ENCODE measurements around the gene CACNA2D3. TPM values are rescaled to one million over a fixed set of nuclear protein-coding genes. Genes with fewer than 3 reads are reported as not detected.
"Not testable (repeated sequence)": the region's sequence is repeated elsewhere in the genome, so short reads cannot be mapped to it uniquely, and the experiment has no call there.

Gene CACNA2D3
- polyA plus RNA-seq, 1 donor: 1.9 TPM

DNA sequence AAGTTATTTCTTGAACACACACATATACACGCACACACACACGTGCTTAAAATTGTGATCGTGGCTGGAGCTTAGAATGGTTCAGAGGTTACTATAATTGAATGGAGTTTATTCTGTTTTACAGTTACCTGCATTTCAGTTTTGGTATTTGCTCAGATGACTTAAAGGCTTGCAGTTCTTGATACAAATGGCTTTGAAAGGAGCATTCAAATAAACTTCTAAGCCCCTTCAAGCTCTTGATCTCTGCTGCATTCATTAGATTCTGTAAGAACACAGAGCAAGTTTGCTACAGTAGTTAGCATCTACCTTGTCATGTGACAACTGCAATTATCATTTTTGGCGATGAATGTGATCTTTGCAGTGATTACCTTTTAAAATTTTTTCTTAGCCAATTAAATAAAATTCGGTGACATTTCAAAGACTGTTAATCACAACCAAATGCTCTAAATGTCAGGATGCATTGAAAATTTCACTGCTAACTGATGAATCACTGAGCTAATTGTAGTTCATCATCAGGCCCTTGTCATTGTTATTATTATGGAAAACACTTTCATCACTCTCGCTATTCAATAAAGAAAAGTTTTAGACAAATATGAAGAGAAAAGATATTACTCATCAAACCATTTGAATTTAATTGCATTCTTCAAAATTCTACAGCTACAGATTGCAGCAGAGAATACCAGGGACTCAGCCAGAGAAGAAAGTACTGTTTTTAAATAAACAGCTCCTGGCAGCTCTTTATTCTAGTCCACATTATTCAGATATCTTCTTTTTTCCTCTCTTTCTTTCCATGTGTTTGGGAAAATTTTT lies 509.4 kb downstream of the CACNA2D3 start:
- DNase-seq (ENCODE audit: low read depth): no peak

DNA sequence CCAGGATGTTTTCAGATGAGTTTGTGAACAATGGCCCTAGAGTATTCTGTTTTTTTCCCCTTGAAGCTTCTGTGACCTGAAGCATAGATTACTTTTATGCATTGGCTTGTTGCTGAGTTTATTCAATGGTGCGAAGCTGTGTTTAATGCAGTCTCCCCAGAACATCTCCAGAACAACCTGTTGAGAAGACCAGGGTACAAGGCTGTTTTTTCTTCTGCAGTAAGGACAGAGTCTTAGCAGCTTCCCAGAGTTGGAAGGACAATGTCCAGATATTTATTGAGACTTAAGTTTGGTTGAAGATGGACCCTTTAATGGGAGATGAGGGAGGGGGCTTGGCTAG lies 509.9 kb downstream of the CACNA2D3 start:
- no peak for DNase-seq (ENCODE audit: low read depth)

DNA sequence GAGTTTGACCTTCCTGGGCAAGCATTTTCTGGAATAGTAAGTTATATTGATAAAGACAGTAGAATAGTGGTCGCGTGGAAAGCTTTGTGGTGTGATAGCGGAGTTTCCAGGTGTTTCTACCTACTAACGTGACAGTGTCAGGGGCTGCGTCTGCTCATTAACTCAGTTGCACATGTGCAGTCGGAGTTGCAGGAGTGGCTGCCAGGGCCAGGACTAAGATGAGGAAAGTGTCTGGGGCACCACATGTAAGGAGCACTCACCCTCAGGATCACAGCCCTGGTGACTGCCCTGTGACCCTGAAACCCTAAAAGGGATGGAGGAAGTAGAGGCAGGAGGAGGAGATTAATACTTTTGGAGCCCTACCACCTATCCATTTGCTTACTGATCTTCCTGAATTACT lies 510.5 kb downstream of the CACNA2D3 start:
- no peak for DNase-seq (ENCODE audit: low read depth)

DNA sequence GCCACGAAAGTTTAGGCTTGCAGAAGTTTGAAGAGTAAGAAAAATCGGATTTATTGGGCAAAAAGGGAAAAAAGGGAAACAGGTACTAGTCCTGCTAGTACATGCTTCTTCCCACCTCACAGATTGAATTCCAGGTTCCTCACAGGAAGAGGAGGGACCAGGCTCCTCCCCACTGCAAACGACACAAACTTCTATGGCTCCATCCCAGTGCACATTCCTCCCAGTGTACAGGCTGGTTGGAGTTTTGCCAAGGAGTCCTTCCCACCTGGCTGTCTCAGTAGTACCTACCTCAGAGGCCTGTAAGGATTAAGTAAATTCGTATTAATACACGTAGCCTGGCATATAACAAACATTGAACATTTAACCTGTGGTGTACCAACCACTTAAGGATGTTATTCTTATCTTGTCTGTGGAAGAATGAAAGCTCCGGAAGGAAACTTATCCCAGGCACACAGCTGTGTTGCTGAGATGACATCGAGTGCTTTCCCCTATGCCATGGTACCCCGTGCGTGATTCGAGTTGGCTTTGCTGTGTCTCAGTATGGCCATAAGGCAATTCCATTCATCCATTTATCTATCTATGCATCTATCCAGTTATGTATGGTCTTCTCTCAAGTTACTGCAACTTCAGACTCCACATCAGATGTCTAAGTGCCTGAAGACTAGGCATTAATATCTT lies 511.2 kb downstream of the CACNA2D3 start:
- DNase-seq (ENCODE audit: low read depth): no peak

DNA sequence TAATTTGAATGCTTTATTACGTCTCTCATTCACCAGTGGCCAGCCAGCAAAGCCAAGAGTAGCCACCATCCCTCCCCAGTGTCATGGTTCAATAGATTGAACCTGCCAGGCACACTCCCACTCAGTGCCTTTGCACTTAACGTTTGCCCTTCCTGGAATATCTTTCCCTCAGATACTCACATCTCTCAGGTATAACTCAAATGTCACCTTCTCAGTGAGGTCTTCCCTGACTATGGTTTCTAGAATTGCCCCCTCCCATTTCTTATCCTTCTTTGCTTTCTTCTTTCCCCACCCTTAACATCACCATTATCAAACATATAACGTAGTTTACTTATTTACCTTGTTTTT lies 511.7 kb downstream of the CACNA2D3 start:
- DNase-seq (ENCODE audit: low read depth): no peak

DNA sequence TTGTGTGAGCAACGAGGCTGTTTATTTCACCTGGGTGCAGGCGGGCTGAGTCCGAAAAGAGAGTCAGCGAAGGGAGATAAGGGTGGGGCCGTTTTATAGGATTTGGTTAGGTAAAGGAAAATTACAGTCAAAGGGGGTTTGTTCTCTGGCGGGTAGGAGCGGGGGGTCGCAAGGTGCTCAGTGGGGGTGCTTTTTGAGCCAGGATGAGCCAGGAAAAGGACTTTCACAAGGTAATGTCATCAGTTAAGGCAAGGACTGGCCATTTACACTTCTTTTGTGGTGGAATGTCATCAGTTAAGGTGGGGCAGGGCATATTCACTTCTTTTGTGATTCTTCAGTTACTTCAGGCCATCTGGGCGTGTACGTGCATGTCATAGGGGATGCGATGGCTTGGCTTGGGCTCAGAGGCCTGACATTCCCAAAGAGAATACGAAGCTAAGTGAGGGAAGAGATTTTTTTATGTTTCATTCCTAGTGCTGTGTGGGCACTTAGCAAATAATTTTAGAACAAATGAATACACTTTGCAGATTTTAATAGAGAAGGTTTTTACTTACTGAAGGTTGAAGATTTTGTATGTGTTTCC lies 517.5 kb downstream of the CACNA2D3 start:
- not testable (repeated sequence) for DNase-seq (ENCODE audit: low read depth)

DNA sequence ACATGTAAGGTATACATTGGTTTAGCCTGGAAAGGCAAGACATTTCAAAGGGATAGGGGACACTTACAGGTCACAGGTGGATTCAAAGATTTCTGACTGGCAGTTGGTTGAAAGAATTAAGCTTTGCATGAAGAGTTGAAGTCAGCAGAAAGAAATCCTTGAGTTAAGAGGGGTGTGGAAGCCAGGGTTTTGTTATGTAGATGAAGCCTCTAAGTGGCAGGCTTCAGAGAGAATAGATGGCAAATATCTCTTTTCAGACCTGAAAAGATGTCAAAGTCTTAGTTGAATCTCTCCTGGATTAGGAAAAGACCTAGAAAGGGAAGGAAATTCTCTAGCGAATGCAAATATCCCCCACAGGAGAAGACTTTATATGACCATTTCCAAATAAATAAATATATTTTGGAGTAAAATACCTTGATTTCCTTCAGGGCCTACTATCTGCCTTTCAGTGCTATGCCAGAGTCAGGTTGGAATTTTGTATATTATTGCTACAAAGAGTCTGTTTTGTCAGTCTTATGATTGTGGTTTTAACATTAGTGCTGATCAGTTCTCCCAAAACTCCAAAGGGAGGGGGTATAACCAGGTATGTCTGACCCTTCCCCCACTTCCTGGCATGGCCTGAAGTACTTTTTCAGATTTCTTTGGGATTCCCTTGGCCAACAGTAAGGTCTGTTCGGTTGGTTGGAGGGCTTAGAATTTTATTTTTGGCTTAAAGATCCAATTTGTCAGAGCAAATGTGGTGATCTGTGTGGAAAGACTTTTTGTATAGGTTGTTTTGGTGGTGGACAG lies 519.1 kb downstream of the CACNA2D3 start:
- no peak for DNase-seq (ENCODE audit: low read depth)

DNA sequence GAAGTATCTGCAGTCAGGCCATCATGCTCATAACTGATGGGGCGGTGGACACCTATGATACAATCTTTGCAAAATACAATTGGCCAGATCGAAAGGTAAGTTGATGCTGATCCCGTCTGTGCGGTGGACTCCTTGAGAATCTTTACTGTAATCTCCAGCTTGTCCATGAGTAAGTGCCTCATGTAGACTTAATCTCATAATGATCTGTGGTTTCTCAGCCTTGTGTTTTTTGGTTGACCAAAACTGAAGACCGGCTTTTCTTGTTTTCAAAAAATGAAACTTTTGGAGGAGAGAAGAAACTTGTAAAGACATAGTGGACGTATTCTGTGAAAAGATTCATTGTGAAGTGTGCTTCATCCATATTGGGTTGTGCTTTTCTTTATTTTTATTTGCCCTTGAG lies 519.8 kb downstream of the CACNA2D3 start:
- DNase-seq (ENCODE audit: low read depth): no peak

DNA sequence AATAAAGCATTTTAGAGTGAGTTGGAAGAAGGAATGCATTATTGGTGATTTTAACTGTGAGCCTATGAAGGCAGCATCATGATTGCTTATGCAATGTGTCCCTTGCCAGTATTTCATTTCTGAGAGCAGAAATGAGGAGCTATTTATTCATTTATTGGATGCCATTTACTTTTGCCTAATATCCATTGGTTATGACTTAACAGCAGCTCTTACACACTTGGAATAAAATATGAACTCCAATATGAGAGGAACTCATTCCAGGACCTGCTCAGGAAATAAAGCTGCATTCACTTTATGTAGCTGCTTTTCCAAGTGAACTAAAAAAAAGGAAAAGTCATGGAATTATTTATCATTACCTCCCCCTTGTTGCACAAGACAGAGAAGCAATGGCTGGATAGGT lies 525.4 kb downstream of the CACNA2D3 start:
- peak; percentile 59 for DNase-seq (ENCODE audit: low read depth)

DNA sequence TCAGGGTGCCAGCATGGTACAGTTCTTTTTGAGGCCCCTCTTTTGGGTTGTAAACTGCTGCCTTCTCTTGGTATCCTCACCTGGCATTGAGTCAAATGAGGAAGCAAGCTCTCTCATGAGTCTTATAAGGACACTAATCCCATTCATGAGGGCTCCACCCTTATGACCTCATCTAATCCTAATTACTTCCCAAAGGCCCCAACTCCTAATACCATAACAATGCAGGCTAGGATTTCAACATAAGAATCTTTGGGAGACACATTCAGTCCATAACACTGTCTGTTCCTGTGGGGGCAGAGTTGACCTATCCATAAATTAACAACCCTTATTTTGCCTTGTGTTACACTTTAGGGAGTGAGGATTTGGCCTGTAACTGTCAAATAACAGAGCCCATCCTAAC lies 527.2 kb downstream of the CACNA2D3 start:
- no peak for DNase-seq (ENCODE audit: low read depth)

DNA sequence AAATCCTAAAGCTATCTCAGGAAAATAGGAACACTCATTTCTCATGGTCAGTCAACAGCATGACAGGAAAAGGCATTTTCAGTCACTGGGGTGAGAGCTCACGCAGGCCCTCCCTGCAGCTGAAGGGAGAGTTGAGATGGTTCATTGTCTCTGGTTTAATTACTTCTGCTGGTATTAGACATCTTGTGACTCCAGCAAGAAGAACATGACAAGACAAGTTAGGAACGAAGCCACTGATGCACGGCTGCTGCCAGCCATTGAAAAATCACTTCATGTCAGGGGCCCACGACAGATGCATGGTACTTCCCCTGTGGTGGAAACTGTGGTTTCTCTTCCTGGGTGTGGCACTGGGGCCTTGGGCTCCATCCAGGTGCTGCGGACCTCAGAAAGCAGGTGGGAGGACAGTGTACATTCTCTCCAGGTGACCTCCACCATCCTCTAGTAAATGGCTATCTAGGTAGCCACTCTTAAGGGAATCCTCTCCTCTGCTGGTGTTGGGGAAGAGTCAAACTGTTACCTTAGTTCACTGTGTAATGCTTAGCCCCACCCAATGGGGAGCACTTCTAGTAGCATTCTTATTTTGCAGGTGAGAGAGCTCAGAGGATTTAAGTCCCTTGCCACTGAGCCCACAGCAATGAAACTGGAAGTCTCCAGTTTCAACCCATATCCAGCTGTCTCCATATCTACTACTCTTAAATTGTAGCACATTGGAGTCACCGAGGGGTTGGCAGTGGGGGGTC lies 531.3 kb downstream of the CACNA2D3 start:
- no peak for DNase-seq (ENCODE audit: low read depth)

DNA sequence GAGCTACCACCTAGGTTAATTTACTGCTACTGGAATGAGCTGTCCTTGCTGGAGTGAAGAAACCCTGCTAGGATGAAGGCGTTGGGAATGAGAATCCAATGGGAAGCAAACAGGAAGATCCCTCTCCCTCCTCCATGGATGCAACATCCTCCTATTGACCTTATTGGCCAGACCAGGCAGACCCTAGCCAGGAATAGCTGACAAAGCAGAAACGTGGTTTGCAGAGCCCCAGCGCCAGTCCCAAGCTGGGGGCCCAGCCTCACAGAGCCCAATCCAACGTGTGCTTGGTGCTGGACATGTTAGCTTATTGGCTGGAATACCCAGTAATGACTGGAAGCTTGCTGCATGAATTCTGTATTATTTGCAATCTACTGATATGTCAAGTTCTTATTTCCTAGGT lies 532.4 kb downstream of the CACNA2D3 start:
- DNase-seq (ENCODE audit: low read depth): no peak

DNA sequence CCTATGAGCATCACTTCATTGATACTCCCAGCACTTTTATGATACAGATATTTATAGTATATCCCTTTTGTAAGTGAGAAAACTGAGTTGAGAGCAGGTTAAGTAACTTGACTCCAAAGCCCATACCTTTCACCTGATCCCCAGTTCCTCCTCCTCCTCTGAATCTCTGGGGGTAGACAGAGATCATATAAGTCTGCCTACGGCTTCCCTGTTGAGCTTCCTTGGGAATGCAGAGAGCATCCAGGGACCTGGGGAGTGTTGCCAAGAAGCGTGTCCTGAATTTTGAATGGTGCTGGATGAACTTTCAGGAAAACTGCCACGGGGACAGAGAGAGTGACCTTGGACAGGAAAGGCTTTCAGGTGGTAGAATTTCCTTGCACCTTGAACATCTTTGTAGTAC lies 537.0 kb downstream of the CACNA2D3 start:
- no peak for DNase-seq (ENCODE audit: low read depth)

DNA sequence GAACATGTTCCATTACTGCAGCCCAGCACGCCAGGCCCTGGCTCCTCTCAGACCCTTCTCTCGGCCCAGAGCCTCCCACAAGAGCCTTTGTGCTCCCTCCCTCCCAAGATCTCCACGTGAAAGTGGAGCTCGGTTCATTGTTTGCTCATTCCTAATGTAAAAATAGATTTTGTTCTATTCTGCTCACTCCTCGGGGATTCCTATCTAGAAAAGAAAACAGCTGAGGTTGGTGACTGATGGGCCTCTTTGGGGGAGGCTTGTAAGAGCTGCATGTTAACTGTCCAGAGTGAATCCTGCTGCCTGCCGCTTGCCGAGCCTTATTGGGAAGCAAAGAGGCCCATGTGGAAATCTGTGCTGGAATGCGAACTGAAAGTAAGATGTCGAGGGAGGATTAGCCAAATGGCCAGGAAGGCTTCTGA lies 538.4 kb downstream of the CACNA2D3 start:
- peak; percentile 87 for DNase-seq (ENCODE audit: low read depth)

DNA sequence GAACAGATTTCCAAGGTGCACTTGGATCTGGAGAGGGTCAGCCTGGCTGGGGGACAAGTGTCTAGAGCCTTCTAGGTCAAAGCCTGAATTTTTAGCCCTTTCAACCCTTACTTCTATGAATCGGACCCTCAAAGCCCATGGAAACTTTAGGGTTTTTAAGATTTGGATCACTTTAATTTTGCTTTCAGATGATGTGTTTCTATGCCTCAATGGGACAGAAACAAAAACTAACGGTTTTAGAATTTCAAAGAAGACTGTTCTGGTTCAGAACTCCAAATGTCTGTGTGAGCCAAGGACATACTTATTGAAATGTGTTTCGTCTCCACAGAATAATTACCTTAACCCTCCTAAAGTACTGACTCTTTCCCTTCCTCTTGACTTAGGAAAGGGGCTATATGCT lies 538.8 kb downstream of the CACNA2D3 start:
- DNase-seq (ENCODE audit: low read depth): no peak

DNA sequence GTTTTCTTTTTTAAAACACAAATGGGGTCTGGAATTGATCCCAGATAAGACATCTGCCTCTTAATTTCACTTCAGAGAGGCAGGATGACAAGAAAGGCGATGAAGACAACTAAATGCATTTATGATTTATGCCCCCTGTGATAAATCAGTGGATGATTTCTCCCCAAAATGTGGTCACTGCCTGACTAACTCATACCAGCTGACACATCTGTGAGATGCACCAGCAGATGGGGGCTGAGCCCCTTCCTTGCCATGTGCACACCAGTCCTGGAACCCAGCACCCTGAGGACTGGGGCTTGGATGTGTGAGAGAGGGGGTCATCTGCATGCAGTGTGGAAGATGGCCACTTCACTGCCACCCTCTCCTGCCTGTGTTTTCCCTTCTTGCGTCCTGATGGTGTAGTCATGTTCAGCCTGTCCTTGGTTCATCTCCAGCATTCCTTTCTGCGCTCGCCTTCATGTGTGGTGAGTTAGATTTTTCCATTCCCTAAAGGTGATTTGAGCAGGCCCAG lies 541.2 kb downstream of the CACNA2D3 start:
- peak; percentile 68 for DNase-seq (ENCODE audit: low read depth)

DNA sequence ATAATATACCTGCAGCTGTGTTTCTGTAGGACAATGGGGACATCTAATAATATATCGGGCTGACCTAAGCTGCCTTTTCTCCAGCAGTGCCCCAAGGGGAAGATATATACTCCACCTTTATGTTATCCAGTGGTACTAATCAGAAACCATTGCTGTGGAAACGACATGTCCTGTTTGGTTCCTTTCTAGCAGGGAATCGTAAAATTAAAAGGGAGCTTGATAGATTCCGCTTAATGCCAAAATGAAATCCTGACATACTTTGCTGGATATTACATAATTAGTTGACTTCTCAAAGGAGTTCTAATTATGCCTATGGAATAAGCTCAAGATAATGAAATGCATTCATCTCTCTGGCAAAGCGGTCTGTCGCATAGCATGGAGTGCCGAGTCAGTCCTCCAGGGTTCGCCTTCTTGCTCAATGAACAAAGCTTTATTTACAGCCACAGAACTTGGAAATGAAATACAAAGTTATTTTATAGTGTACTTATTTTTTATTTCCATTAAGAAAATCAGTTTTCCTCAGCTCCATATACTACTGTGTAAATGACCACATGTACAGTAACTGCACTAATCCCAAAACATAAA lies 542.8 kb downstream of the CACNA2D3 start:
- DNase-seq (ENCODE audit: low read depth): no peak

DNA sequence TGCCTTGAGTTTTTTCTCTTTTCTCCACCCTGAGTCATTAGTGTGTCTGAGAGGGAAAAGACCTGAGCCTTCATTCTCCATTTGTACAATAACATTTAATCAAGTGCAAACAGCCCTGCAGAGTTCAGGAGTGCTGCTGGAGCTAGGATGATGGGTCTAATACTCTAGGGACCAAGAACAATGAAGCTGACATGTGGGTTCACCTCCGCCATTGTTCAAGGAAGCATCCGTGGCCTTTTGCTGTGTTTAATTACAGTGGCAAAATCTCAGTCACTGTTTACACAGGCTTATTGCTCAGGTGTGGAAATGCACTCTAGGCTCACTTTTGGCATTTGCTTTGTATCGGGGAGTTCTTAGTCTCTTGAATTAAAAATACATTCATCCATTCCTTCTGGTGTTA lies 545.9 kb downstream of the CACNA2D3 start:
- DNase-seq (ENCODE audit: low read depth): no peak

DNA sequence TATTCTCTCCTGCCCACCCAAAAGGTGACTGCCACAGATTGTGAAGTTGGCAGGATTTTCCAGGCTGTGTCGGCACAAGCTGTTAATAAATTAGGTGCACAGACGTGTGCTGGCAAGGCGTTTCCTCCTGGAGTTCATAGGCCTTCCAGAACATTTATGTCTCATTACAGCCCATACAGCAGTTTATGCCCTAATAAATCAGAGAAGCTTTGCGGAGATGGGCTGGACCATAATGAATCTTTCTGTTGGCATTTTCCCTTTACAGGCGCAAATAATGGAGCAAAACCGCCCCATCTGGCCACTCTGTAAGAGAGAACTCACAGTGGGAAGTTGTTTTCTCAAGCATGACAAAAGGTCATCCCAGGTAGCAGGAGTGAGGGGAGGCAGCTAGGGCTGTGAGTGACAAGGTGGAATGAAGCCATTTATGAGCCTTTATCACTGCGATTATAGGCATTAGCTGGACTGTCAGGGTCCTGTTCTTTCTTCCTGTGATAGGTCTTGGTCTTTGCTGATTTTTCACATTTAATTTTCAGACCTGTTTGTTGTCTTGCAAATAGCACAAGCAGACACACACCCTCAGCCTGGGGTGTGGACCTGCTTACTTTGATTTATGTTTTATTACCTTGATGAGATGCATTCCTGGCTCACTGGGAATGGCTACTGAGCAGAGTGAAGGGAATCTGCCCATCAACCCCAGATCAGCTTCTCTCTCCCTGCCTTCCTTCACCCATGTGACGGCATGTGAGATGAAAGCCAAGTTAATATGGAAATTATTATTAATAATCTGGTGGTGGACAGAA lies 548.0 kb downstream of the CACNA2D3 start:
- no peak for DNase-seq (ENCODE audit: low read depth)

DNA sequence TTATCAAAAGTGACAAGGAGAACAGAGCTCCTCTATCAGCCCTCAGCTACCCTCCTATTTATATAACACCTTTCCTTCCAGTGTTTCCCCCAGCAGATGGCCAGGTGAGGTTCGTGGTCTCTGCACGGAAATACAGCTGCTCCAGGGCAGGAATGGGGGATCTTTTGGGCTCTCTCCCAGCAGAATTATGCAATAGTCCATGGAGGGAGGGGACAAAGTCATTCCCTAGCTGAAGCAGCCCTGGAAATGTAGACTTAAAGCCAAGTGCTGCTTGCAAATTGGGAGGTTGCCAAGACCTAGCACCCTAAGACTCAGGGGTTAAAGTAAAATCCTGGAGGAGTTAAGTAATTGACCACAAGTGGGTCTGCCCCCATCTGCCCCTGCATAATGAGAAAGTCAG lies 549.2 kb downstream of the CACNA2D3 start:
- DNase-seq (ENCODE audit: low read depth): no peak

Measured in forelimb muscle (tissue), 1 donor.